GM21529 (cell line): ENCODE data around the gene IMMP2L.

Source experiments
- ATAC-seq: cut with Tn5 transposase; IDR thresholded peaks from one replicate; pipeline ENCODE4 v1.9.1; 2021; ENCODE audit not compliant: unreplicated experiment

Gene IMMP2L

GRCh38 chr7:110894111-110894510 lies 668.2 kb downstream of the IMMP2L start:
- no peak for ATAC-seq

- no peak for ATAC-seq
These were observed 671.1 kb downstream of the IMMP2L start for GRCh38 chr7:110891197-110891596.

GRCh38 chr7:110890101-110890500 lies 672.2 kb downstream of the IMMP2L start:
- no peak for ATAC-seq

- no peak for ATAC-seq
These were observed 673.0 kb downstream of the IMMP2L start for GRCh38 chr7:110889335-110889734.

- no peak for ATAC-seq
These were observed 673.7 kb downstream of the IMMP2L start for GRCh38 chr7:110888641-110889040.

GRCh38 chr7:110885474-110885873 lies 676.8 kb downstream of the IMMP2L start:
- no peak for ATAC-seq

- no peak for ATAC-seq
These were observed 680.6 kb downstream of the IMMP2L start for GRCh38 chr7:110881721-110882120.

GRCh38 chr7:110880971-110881370 lies 681.3 kb downstream of the IMMP2L start:
- no peak for ATAC-seq

GRCh38 chr7:110877016-110877415 lies 685.3 kb downstream of the IMMP2L start:
- no peak for ATAC-seq

GRCh38 chr7:110875346-110875745 lies 686.9 kb downstream of the IMMP2L start:
- no peak for ATAC-seq

- ATAC-seq, result no peak
These were observed 690.4 kb downstream of the IMMP2L start for GRCh38 chr7:110871856-110872255.

GRCh38 chr7:110870926-110871325 lies 691.4 kb downstream of the IMMP2L start:
- ATAC-seq, result no peak

- ATAC-seq, result no peak
These were observed 693.8 kb downstream of the IMMP2L start for GRCh38 chr7:110868458-110868857.

GRCh38 chr7:110867771-110868170 lies 694.5 kb downstream of the IMMP2L start:
- ATAC-seq, result no peak

GRCh38 chr7:110863258-110863657 lies 699.0 kb downstream of the IMMP2L start:
- no peak for ATAC-seq

- ATAC-seq, result no peak
These were observed 701.1 kb downstream of the IMMP2L start for GRCh38 chr7:110861163-110861562.

- no peak for ATAC-seq
These were observed 705.2 kb downstream of the IMMP2L start for GRCh38 chr7:110857106-110857505.

- ATAC-seq, result no peak
These were observed 705.6 kb downstream of the IMMP2L start for GRCh38 chr7:110856704-110857103.

- no peak for ATAC-seq
These were observed 707.6 kb downstream of the IMMP2L start for GRCh38 chr7:110854651-110855050.

GRCh38 chr7:110854166-110854565 lies 708.1 kb downstream of the IMMP2L start:
- ATAC-seq, result no peak

- ATAC-seq, result no peak
These were observed 709.0 kb downstream of the IMMP2L start for GRCh38 chr7:110853263-110853662.

- ATAC-seq, result no peak
These were observed 709.9 kb downstream of the IMMP2L start for GRCh38 chr7:110852156-110852940.

- ATAC-seq, result no peak
These were observed 712.1 kb downstream of the IMMP2L start for GRCh38 chr7:110850224-110850623.
